ENCODE data around the gene ALK.
"Not testable (repeated sequence)": the region's sequence is repeated elsewhere in the genome, so short reads cannot be mapped to it uniquely, and the experiment has no call there.

Gene ALK

GRCh38 chr2:29750463-29750862 is 170.9 kb downstream of the ALK start:
- not testable (repeated sequence) for H3K9me3 Mint-ChIP-seq, H3K4me1 Mint-ChIP-seq, H3K27me3 Mint-ChIP-seq, H3K4me3 Mint-ChIP-seq, H3K27ac Mint-ChIP-seq, H3K36me3 Mint-ChIP-seq, ATAC-seq

- no peaks in the 10 kb centered on the region for H3K4me1 Mint-ChIP-seq
- no peaks in the 10 kb centered on the region for H3K27me3 Mint-ChIP-seq
- peaks cover 3% of the 10 kb centered on the region for H3K9me3 Mint-ChIP-seq
- ATAC-seq = no peak
- H3K27ac Mint-ChIP-seq = no peak overlapping the region
- H3K36me3 Mint-ChIP-seq = no peaks in the 10 kb centered on the region
- no peak overlapping the region for H3K4me3 Mint-ChIP-seq
Measured at GRCh38 chr2:29749843-29750242, 171.5 kb downstream of the ALK start.

GRCh38 chr2:29749041-29749440 is 172.3 kb downstream of the ALK start:
- H3K27ac Mint-ChIP-seq = no peak overlapping the region
- ATAC-seq = no peak
- H3K9me3 Mint-ChIP-seq = peaks cover 3% of the 10 kb centered on the region
- H3K4me3 Mint-ChIP-seq = no peak overlapping the region
- H3K27me3 Mint-ChIP-seq = no peaks in the 10 kb centered on the region
- H3K36me3 Mint-ChIP-seq = no peaks in the 10 kb centered on the region
- no peaks in the 10 kb centered on the region for H3K4me1 Mint-ChIP-seq

GRCh38 chr2:29747786-29748470 is 173.5 kb downstream of the ALK start:
- no peaks in the 10 kb centered on the region for H3K27me3 Mint-ChIP-seq

GRCh38 chr2:29744976-29745375 is 176.4 kb downstream of the ALK start:
- H3K36me3 Mint-ChIP-seq = no peaks in the 10 kb centered on the region

More at GRCh38 chr2:29747786-29748470, 173.5 kb downstream of the ALK start:
- Mint-ChIP-seq H3K9me3 (peaks cover 3% of the 10 kb centered on the region), H3K36me3 (no peaks in the 10 kb centered on the region), H3K4me1 (no peaks in the 10 kb centered on the region), H3K4me3 (no peak overlapping the region), H3K27ac (no peak overlapping the region)
- peak; percentile 40 for ATAC-seq

GRCh38 chr2:29743516-29743915 is 177.9 kb downstream of the ALK start:
- H3K4me3 Mint-ChIP-seq = no peak overlapping the region
- H3K36me3 Mint-ChIP-seq = no peaks in the 10 kb centered on the region
- no peak overlapping the region for H3K27ac Mint-ChIP-seq
- H3K4me1 Mint-ChIP-seq = no peaks in the 10 kb centered on the region
- no peak for ATAC-seq
- no peaks in the 10 kb centered on the region for H3K9me3 Mint-ChIP-seq
- H3K27me3 Mint-ChIP-seq = no peaks in the 10 kb centered on the region

More at GRCh38 chr2:29744976-29745375, 176.4 kb downstream of the ALK start:
- no peak overlapping the region for H3K27ac Mint-ChIP-seq
- no peaks in the 10 kb centered on the region for H3K4me1 Mint-ChIP-seq
- H3K9me3 Mint-ChIP-seq = no peaks in the 10 kb centered on the region
- H3K4me3 Mint-ChIP-seq = no peak overlapping the region
- no peak for ATAC-seq
- no peaks in the 10 kb centered on the region for H3K27me3 Mint-ChIP-seq

GRCh38 chr2:29742656-29743055 is 178.7 kb downstream of the ALK start:
- H3K4me1 Mint-ChIP-seq = no peaks in the 10 kb centered on the region
- no peaks in the 10 kb centered on the region for H3K36me3 Mint-ChIP-seq
- no peaks in the 10 kb centered on the region for H3K9me3 Mint-ChIP-seq
- no peak for ATAC-seq
- no peak overlapping the region for H3K27ac Mint-ChIP-seq
- H3K4me3 Mint-ChIP-seq = no peak overlapping the region
- no peaks in the 10 kb centered on the region for H3K27me3 Mint-ChIP-seq

- Mint-ChIP-seq H3K4me3 (no peak overlapping the region), H3K9me3 (no peaks in the 10 kb centered on the region), H3K27ac (no peak overlapping the region), H3K36me3 (no peaks in the 10 kb centered on the region), H3K4me1 (no peaks in the 10 kb centered on the region), H3K27me3 (no peaks in the 10 kb centered on the region)
- ATAC-seq = no peak
Measured at GRCh38 chr2:29741132-29741531, 180.3 kb downstream of the ALK start.

GRCh38 chr2:29733965-29734364 is 187.4 kb downstream of the ALK start:
- no peak overlapping the region for H3K27ac Mint-ChIP-seq
- H3K9me3 Mint-ChIP-seq = no peaks in the 10 kb centered on the region
- H3K4me3 Mint-ChIP-seq = no peak overlapping the region
- H3K27me3 Mint-ChIP-seq = peaks cover 9% of the 10 kb centered on the region
- no peaks in the 10 kb centered on the region for H3K36me3 Mint-ChIP-seq
- H3K4me1 Mint-ChIP-seq = no peaks in the 10 kb centered on the region
- ATAC-seq = no peak

- no peak overlapping the region for H3K27ac Mint-ChIP-seq
- H3K4me3 Mint-ChIP-seq = no peak overlapping the region
- no peak for ATAC-seq
- H3K9me3 Mint-ChIP-seq = no peaks in the 10 kb centered on the region
- H3K36me3 Mint-ChIP-seq = no peaks in the 10 kb centered on the region
- H3K27me3 Mint-ChIP-seq = peaks cover 11% of the 10 kb centered on the region
- no peaks in the 10 kb centered on the region for H3K4me1 Mint-ChIP-seq
Measured at GRCh38 chr2:29733213-29733612, 188.2 kb downstream of the ALK start.

GRCh38 chr2:29731948-29732347 is 189.4 kb downstream of the ALK start:
- Mint-ChIP-seq H3K27me3 (peaks cover 11% of the 10 kb centered on the region), H3K4me1 (no peaks in the 10 kb centered on the region), H3K27ac (no peak overlapping the region), H3K36me3 (no peaks in the 10 kb centered on the region), H3K9me3 (no peaks in the 10 kb centered on the region), H3K4me3 (no peak overlapping the region)
- no peak for ATAC-seq

GRCh38 chr2:29729932-29730331 is 191.5 kb downstream of the ALK start:
- no peak overlapping the region for H3K4me3 Mint-ChIP-seq
- peaks cover 11% of the 10 kb centered on the region for H3K27me3 Mint-ChIP-seq
- no peak for ATAC-seq
- H3K36me3 Mint-ChIP-seq = no peaks in the 10 kb centered on the region
- no peaks in the 10 kb centered on the region for H3K9me3 Mint-ChIP-seq
- H3K27ac Mint-ChIP-seq = no peak overlapping the region
- no peaks in the 10 kb centered on the region for H3K4me1 Mint-ChIP-seq

- Mint-ChIP-seq H3K36me3 (no peaks in the 10 kb centered on the region), H3K4me3 (no peak overlapping the region), H3K9me3 (no peaks in the 10 kb centered on the region), H3K27ac (no peak overlapping the region), H3K27me3 (peaks cover 11% of the 10 kb centered on the region), H3K4me1 (no peaks in the 10 kb centered on the region)
- ATAC-seq = no peak
Measured at GRCh38 chr2:29729401-29729800, 192.0 kb downstream of the ALK start.

GRCh38 chr2:29726976-29727375 is 194.4 kb downstream of the ALK start:
- no peak overlapping the region for H3K4me3 Mint-ChIP-seq
- no peaks in the 10 kb centered on the region for H3K4me1 Mint-ChIP-seq
- no peak overlapping the region for H3K27ac Mint-ChIP-seq
- H3K36me3 Mint-ChIP-seq = no peaks in the 10 kb centered on the region
- H3K9me3 Mint-ChIP-seq = peaks cover 3% of the 10 kb centered on the region
- peaks cover 11% of the 10 kb centered on the region for H3K27me3 Mint-ChIP-seq
- no peak for ATAC-seq

GRCh38 chr2:29725610-29726009 is 195.8 kb downstream of the ALK start:
- no peak for ATAC-seq
- no peaks in the 10 kb centered on the region for H3K36me3 Mint-ChIP-seq
- H3K9me3 Mint-ChIP-seq = peaks cover 3% of the 10 kb centered on the region
- H3K4me1 Mint-ChIP-seq = no peaks in the 10 kb centered on the region
- no peak overlapping the region for H3K4me3 Mint-ChIP-seq
- H3K27ac Mint-ChIP-seq = no peak overlapping the region
- H3K27me3 Mint-ChIP-seq = peaks cover 11% of the 10 kb centered on the region

GRCh38 chr2:29724282-29724681 is 197.1 kb downstream of the ALK start:
- no peak overlapping the region for H3K4me3 Mint-ChIP-seq
- no peaks in the 10 kb centered on the region for H3K4me1 Mint-ChIP-seq
- no peaks in the 10 kb centered on the region for H3K36me3 Mint-ChIP-seq
- peaks cover 5% of the 10 kb centered on the region for H3K27me3 Mint-ChIP-seq
- no peak overlapping the region for H3K27ac Mint-ChIP-seq
- no peak for ATAC-seq
- H3K9me3 Mint-ChIP-seq = peaks cover 3% of the 10 kb centered on the region
